ENCODE data around the gene GLS.

GRCh38 chr2:190940454-190940853 lies 59.8 kb downstream of the GLS start:
- TF ChIP-seq CTCF (IDR thresholded peaks at IDR 0.05) (no peak), POLR2A (IDR thresholded peaks at IDR 0.05) (no peak)

Data from heart left ventricle (tissue), 13 donors.